ENCODE results near the gene THSD1. TPM values are rescaled to one million over a fixed set of nuclear protein-coding genes. Genes with fewer than 3 reads are reported as not detected.
"Not testable (repeated sequence)": the region's sequence is repeated elsewhere in the genome, so short reads cannot be mapped to it uniquely, and the experiment has no call there.

The THSD1 gene
- total RNA-seq, 4 donors from 2014 or later, result 0.64 to 7.3 (median 4.8) TPM

- intact Hi-C loops (cut with DNase I), result no loop called here
- no peak for TF ChIP-seq POLR2A (IDR thresholded peaks at IDR 0.05)
- TF ChIP-seq, protein P1, sequence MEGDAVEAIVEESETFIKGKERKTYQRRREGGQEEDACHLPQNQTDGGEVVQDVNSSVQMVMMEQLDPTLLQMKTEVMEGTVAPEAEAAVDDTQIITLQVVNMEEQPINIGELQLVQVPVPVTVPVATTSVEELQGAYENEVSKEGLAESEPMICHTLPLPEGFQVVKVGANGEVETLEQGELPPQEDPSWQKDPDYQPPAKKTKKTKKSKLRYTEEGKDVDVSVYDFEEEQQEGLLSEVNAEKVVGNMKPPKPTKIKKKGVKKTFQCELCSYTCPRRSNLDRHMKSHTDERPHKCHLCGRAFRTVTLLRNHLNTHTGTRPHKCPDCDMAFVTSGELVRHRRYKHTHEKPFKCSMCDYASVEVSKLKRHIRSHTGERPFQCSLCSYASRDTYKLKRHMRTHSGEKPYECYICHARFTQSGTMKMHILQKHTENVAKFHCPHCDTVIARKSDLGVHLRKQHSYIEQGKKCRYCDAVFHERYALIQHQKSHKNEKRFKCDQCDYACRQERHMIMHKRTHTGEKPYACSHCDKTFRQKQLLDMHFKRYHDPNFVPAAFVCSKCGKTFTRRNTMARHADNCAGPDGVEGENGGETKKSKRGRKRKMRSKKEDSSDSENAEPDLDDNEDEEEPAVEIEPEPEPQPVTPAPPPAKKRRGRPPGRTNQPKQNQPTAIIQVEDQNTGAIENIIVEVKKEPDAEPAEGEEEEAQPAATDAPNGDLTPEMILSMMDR (IDR thresholded peaks at IDR 0.05), result no peak
- no peaks in the 10 kb centered on the region for H3K27me3 ChIP-seq
- DNase-seq, result no peak
- no peak overlapping the region for H3K27ac ChIP-seq
- 94 to 100% methylated on average over 3 to 13 of the region's 21 CpGs for WGBS, 2 donors
- H3K36me3 ChIP-seq, result peaks cover 0 to 11% (median 0%) of the 10 kb centered on the region in 3 donors
- H3K4me3 ChIP-seq, result no peak overlapping the region
- no peaks in the 10 kb centered on the region for H3K4me1 ChIP-seq
- no peaks in the 10 kb centered on the region for H3K9me3 ChIP-seq
Measured at GRCh38 chr13:52377898-52378297, 28.1 kb downstream of the THSD1 start.

GRCh38 chr13:52374873-52375411, 31.0 kb downstream of the THSD1 start:
- 14 to 18% methylated on average over 1 of the region's 1 CpG for WGBS, 2 donors
- no peak overlapping the region for H3K4me3 ChIP-seq
- H3K27me3 ChIP-seq, result no peaks in the 10 kb centered on the region
- intact Hi-C loops (cut with DNase I), result no loop called here
- H3K27ac ChIP-seq, result no peak overlapping the region
- H3K4me1 ChIP-seq, result no peaks in the 10 kb centered on the region
- TF ChIP-seq, protein P1 (IDR thresholded peaks at IDR 0.05), result no peak
- no peak for TF ChIP-seq POLR2A (IDR thresholded peaks at IDR 0.05)
- peaks cover 0 to 11% (median 0%) of the 10 kb centered on the region in 3 donors for H3K36me3 ChIP-seq
- no peak for DNase-seq
- H3K9me3 ChIP-seq, result no peaks in the 10 kb centered on the region

DNA sequence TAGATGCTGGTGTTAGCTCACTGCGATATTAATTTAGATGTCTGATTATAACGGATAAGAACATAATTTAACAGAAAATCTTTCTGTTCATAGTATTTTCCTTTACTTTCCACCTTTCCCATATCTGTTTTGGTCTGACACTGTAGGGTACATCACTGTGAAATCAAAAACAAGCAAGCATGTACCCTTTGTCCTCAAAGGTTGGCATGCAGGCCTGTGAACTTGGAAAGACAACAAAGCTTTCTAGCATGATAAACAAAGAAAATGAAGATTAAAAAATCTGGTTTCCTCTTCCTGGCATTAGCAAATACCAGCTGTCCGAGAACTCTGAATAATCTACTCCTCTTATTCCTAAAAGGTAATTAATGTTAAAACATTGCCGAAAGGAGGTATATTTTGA, 31.6 kb downstream of the THSD1 start:
- TF ChIP-seq, protein P1 (IDR thresholded peaks at IDR 0.05), result no peak
- no peak for TF ChIP-seq POLR2A (IDR thresholded peaks at IDR 0.05)
- 80 to 90% methylated on average over 4 of the region's 4 CpGs for WGBS, 2 donors

GRCh38 chr13:52373277-52373676, 32.7 kb downstream of the THSD1 start:
- 82 to 100% methylated on average over 1 of the region's 1 CpG for WGBS, 2 donors
- H3K27me3 ChIP-seq; H3K9me3 ChIP-seq; H3K4me3 ChIP-seq; DNase-seq; intact Hi-C loops (cut with DNase I); H3K27ac ChIP-seq; H3K4me1 ChIP-seq; H3K36me3 ChIP-seq: not testable (repeated sequence)

More for the DNA sequence above, 31.6 kb downstream of the THSD1 start:
- DNase-seq, result no peak
- peaks cover 0 to 11% (median 0%) of the 10 kb centered on the region in 3 donors for H3K36me3 ChIP-seq
- H3K9me3 ChIP-seq, result no peaks in the 10 kb centered on the region
- no peaks in the 10 kb centered on the region for H3K4me1 ChIP-seq
- no peaks in the 10 kb centered on the region for H3K27me3 ChIP-seq
- intact Hi-C loops (cut with DNase I), result no loop called here
- no peak overlapping the region for H3K4me3 ChIP-seq
- H3K27ac ChIP-seq, result no peak overlapping the region

GRCh38 chr13:52371736-52372247, 34.2 kb downstream of the THSD1 start:
- Histone ChIP-seq H3K36me3 (no peaks in the 10 kb centered on the region), H3K4me3 (no peak overlapping the region), H3K9me3 (no peaks in the 10 kb centered on the region), H3K27me3 (no peaks in the 10 kb centered on the region), H3K27ac (no peak overlapping the region), H3K4me1 (no peaks in the 10 kb centered on the region)
- intact Hi-C loops (cut with DNase I), result no loop called here
- no peak for TF ChIP-seq POLR2A (IDR thresholded peaks at IDR 0.05)
- TF ChIP-seq, protein P1 (IDR thresholded peaks at IDR 0.05), result no peak
- 20 to 43% methylated on average over 3 of the region's 3 CpGs for WGBS, 2 donors
- DNase-seq, result no peak

DNA sequence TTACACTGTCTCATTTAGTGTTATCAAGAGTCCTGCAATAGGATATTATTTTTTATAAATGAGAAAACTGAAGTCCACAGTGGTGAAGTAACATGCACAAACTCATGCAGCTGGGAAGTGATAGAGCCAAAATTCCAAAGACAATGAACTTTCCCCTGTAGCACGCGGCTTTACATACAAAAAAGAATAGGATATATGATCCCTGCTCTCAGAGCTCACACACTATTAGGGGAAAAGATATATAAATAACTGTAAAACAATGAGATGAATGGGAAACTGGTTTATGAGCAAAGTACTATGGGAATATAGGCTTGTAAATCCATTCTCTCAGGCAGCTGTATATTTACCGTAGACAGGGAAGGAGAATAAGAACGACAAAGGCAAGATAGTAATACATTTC, 39.7 kb downstream of the THSD1 start:
- no peaks in the 10 kb centered on the region for H3K36me3 ChIP-seq
- no peaks in the 10 kb centered on the region for H3K27me3 ChIP-seq
- no peak for DNase-seq
- no peak overlapping the region for H3K4me3 ChIP-seq
- H3K9me3 ChIP-seq, result no peaks in the 10 kb centered on the region
- no peak overlapping the region for H3K27ac ChIP-seq
- no peaks in the 10 kb centered on the region for H3K4me1 ChIP-seq
- TF ChIP-seq, protein P1 (IDR thresholded peaks at IDR 0.05), result no peak
- no peak for TF ChIP-seq POLR2A (IDR thresholded peaks at IDR 0.05)
- WGBS, 2 donors, result 63 to 64% methylated on average over 4 of the region's 4 CpGs
- intact Hi-C loops (cut with DNase I), result no loop called here

DNA sequence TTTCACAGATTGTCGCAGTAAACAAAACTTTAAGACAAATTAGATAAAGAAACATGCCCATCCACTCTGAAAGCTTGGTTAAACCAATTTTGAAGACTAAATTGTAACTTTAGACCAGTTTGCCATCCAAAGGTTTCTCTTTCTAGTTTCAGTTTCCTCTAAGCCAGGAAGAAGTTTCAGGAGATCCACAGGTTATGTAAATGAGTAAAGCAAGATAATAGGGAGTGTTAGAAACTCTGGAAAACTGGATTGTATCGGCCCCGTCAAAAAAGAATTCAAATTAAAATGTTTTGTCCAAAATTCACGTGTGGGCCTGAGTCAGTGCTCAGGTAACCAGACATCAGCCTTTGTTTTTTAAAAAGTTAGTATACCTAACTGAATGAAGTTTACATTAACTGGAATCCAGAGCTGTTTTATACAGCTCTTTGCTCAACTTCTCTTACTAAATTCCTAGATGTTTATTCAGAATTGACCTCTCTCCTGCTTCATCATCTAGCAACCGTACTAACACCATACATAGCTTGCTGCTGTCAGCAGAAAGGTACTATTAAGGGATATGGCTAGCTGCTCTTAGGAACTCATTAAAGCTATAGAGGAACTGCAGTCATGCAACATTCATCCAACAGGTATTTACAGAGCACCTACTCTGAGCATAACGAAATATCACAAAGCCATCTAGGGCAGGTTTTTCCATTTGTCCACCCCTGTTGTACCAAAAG, 43.6 kb downstream of the THSD1 start:
- H3K4me1 ChIP-seq; DNase-seq; H3K9me3 ChIP-seq; H3K27ac ChIP-seq; intact Hi-C loops (cut with DNase I); H3K36me3 ChIP-seq; H3K27me3 ChIP-seq; H3K4me3 ChIP-seq: not testable (repeated sequence)
- 71 to 77% methylated on average over 4 of the region's 6 CpGs for WGBS, 2 donors

All from esophagus squamous epithelium (tissue), 5 donors.